Skeletal muscle tissue (tissue), 4 donors: ENCODE data around the gene SPI1. TPM values are rescaled to one million over a fixed set of nuclear protein-coding genes. Genes with fewer than 3 reads are reported as not detected.

Source experiments
- H3K27ac ChIP-seq: one replicate; pipeline ENCODE4 v1.7.0; 2013; ENCODE audit warnings: mild to moderate bottlenecking, low read depth, low read length, inconsistent platforms
- H3K27me3 ChIP-seq, 3 donors: one replicate each; pipeline ENCODE4 v1.7.0; 2013; ENCODE audit warnings: low read length in 3 of 3; ENCODE audit not compliant: control insufficient read depth in 3 of 3, insufficient read depth in 3 of 3
- H3K36me3 ChIP-seq, 3 donors: one replicate each; pipeline ENCODE4 v1.7.0; 2013; ENCODE audit warnings: low read length in 3 of 3; ENCODE audit not compliant: control insufficient read depth in 3 of 3, insufficient read depth in 3 of 3
- H3K4me1 ChIP-seq, 3 donors: one replicate each; pipeline ENCODE4 v1.7.0; 2013; ENCODE audit warnings: low read length in 3 of 3, mild to moderate bottlenecking in 3 of 3; ENCODE audit not compliant: control insufficient read depth in 3 of 3, insufficient read depth in 3 of 3
- H3K4me3 ChIP-seq, 3 donors: one replicate each; pipeline ENCODE4 v1.7.0; 2013; ENCODE audit warnings: low read length in 3 of 3
- H3K9ac ChIP-seq, 3 donors: one replicate each; pipeline ENCODE4 v1.7.0; 2013; ENCODE audit warnings: low read length in 3 of 3, mild to moderate bottlenecking in 3 of 3, moderate library complexity in 2 of 3, low read depth in 1 of 3
- H3K9me3 ChIP-seq, 3 donors: one replicate each; pipeline ENCODE4 v1.7.0; 2013; ENCODE audit warnings: low read length in 3 of 3; ENCODE audit not compliant: control insufficient read depth in 3 of 3
- total RNA-seq: library from RNA; depleted of rRNA; stranded (reverse); fragments of >200 nt; gene quantifications from one replicate; pipeline ENCODE4 v1.2.3, GENCODE V29; 2014
- donor health status: Osteomylitis.

The SPI1 gene
- total RNA-seq, 1 donor from 2014 or later, result 2.6 TPM

- peak overlapping the region; percentile 88 for H3K27ac ChIP-seq
- peaks cover 4 to 13% (median 7%) of the 10 kb centered on the region in 3 donors for H3K36me3 ChIP-seq
- peak overlapping the region; percentile 76 to 89 (median 78) for H3K4me3 ChIP-seq
- no peaks in the 10 kb centered on the region for H3K27me3 ChIP-seq
- H3K4me1 ChIP-seq, result peaks cover 27 to 33% (median 30%) of the 10 kb centered on the region in 3 donors
- peak overlapping the region; percentile 85 to 88 (median 86) for H3K9ac ChIP-seq
- no peaks in the 10 kb centered on the region for H3K9me3 ChIP-seq
These were observed 28.8 kb upstream of the SPI1 start for GRCh38 chr11:47406896-47407745.

DNA sequence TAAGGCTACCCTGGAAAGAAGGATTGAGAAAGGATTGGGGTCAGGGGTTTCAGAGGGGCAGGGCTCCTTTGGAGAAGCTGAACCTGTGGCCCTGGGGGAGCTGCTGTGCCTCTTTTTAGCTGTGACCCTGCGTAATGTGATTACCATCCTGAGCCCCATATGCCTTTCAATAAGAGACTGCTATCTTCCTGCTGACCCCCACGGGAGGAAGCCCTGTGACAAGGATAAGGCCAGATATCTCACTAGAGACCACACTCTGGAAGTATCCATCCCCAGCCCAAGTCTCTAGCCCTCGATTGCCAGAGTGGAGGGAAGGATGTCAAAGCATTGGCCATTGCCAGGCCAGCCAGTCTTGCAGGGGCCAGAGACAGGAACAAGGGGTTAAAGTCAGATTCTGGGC, 25.2 kb upstream of the SPI1 start:
- Histone ChIP-seq H3K36me3 (no peaks in the 10 kb centered on the region), H3K4me1 (peaks cover 19 to 28% (median 24%) of the 10 kb centered on the region in 3 donors), H3K9ac (peak overlapping the region in 1 of 3 donors; percentile 25), H3K27me3 (no peaks in the 10 kb centered on the region), H3K27ac (no peak overlapping the region), H3K4me3 (no peak overlapping the region), H3K9me3 (no peaks in the 10 kb centered on the region)

- H3K9me3 ChIP-seq, result no peaks in the 10 kb centered on the region
- no peak overlapping the region for H3K4me3 ChIP-seq
- H3K4me1 ChIP-seq, result peaks cover 19 to 28% (median 24%) of the 10 kb centered on the region in 3 donors
- H3K36me3 ChIP-seq, result no peaks in the 10 kb centered on the region
- no peaks in the 10 kb centered on the region for H3K27me3 ChIP-seq
- H3K27ac ChIP-seq, result no peak overlapping the region
- H3K9ac ChIP-seq, result peak overlapping the region in 1 of 3 donors; percentile 25
These were observed 24.8 kb upstream of the SPI1 start for GRCh38 chr11:47403135-47403534.

GRCh38 chr11:47400768-47401279, 22.5 kb upstream of the SPI1 start:
- H3K36me3 ChIP-seq, result no peaks in the 10 kb centered on the region
- H3K4me3 ChIP-seq, result peak overlapping the region; percentile 48 to 67 (median 49)
- no peaks in the 10 kb centered on the region for H3K27me3 ChIP-seq
- H3K27ac ChIP-seq, result no peak overlapping the region
- no peaks in the 10 kb centered on the region for H3K9me3 ChIP-seq
- H3K4me1 ChIP-seq, result peaks cover 7 to 19% (median 12%) of the 10 kb centered on the region in 3 donors
- peak overlapping the region; percentile 59 to 70 (median 68) for H3K9ac ChIP-seq

- peak overlapping the region; percentile 54 to 67 (median 59) for H3K4me3 ChIP-seq
- peak overlapping the region; percentile 59 to 74 (median 70) for H3K9ac ChIP-seq
These were observed 21.8 kb upstream of the SPI1 start for GRCh38 chr11:47399860-47400767.

GRCh38 chr11:47398551-47398950, 20.2 kb upstream of the SPI1 start:
- peaks cover 21 to 35% (median 24%) of the 10 kb centered on the region in 3 donors for H3K4me1 ChIP-seq
- H3K9me3 ChIP-seq, result no peaks in the 10 kb centered on the region
- H3K27me3 ChIP-seq, result no peaks in the 10 kb centered on the region
- H3K27ac ChIP-seq, result no peak overlapping the region
- no peak overlapping the region for H3K4me3 ChIP-seq
- no peaks in the 10 kb centered on the region for H3K36me3 ChIP-seq
- no peak overlapping the region for H3K9ac ChIP-seq

More at GRCh38 chr11:47399860-47400767, 21.8 kb upstream of the SPI1 start:
- H3K36me3 ChIP-seq, result no peaks in the 10 kb centered on the region
- H3K9me3 ChIP-seq, result no peaks in the 10 kb centered on the region
- H3K27me3 ChIP-seq, result no peaks in the 10 kb centered on the region
- H3K27ac ChIP-seq, result no peak overlapping the region
- peaks cover 8 to 24% (median 14%) of the 10 kb centered on the region in 3 donors for H3K4me1 ChIP-seq

DNA sequence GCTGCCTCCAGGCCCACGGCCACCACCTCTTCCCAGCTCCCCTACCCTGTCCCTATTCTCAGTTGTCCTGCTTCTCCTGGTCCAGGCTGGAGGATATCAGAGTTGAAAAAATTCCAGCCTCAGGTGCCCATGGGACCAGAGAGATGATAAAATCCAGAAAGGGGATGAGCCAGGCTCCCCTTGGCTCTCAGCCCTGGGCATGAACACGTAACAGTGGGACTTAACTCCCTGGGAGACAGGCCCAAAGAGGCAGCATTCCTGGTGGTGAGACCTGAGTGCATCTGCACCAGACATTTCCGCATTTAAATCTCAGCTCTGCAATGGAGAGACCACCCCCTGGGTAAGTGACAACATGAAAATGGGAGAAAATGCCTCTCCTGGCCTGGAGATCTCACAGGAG, 19.7 kb upstream of the SPI1 start:
- no peak overlapping the region for H3K9ac ChIP-seq
- H3K9me3 ChIP-seq, result no peaks in the 10 kb centered on the region
- no peak overlapping the region for H3K27ac ChIP-seq
- no peaks in the 10 kb centered on the region for H3K27me3 ChIP-seq
- no peak overlapping the region for H3K4me3 ChIP-seq
- H3K4me1 ChIP-seq, result peaks cover 26 to 40% (median 29%) of the 10 kb centered on the region in 3 donors
- H3K36me3 ChIP-seq, result no peaks in the 10 kb centered on the region

DNA sequence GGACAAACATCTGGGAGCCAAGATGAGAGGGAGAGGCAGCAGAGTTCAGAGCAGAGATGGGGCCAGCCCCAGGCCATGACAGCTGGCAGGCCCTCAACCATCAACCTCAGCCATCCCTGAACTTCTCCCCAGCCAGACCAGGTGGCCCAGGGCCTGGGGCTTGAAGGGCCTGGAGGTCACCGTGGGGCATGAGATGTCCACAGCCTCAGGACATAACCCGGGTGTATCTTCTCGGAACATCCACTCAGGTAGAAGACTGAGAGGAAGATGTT, 17.6 kb upstream of the SPI1 start:
- H3K9me3 ChIP-seq, result no peaks in the 10 kb centered on the region
- H3K27me3 ChIP-seq, result no peaks in the 10 kb centered on the region
- H3K4me1 ChIP-seq, result peaks cover 26 to 52% (median 34%) of the 10 kb centered on the region in 3 donors
- H3K36me3 ChIP-seq, result no peaks in the 10 kb centered on the region
- H3K27ac ChIP-seq, result peak overlapping the region; percentile 82
- no peak overlapping the region for H3K4me3 ChIP-seq
- peak overlapping the region in 1 of 3 donors; percentile 45 for H3K9ac ChIP-seq

- no peaks in the 10 kb centered on the region for H3K27me3 ChIP-seq
- no peaks in the 10 kb centered on the region for H3K36me3 ChIP-seq
- H3K4me3 ChIP-seq, result no peak overlapping the region
- peak overlapping the region; percentile 20 to 62 (median 56) for H3K9ac ChIP-seq
- H3K9me3 ChIP-seq, result no peaks in the 10 kb centered on the region
- peaks cover 21 to 47% (median 29%) of the 10 kb centered on the region in 3 donors for H3K4me1 ChIP-seq
- peak overlapping the region; percentile 82 for H3K27ac ChIP-seq
These were observed 17.1 kb upstream of the SPI1 start for GRCh38 chr11:47395223-47396048.
